NOMO-1 (cell line): ENCODE measurements around the gene EMILIN1.

ENCODE experiments used
- DNase-seq, 2 experiments: peaks; one replicate each; lab custom pipeline; 2025; ENCODE audit not compliant: unreplicated experiment in 2 of 2; lab: John Stamatoyannopoulos, UW

The EMILIN1 gene

GRCh38 chr2:27078267-27079194 is at the start of gene EMILIN1:
EMILIN1 (plus strand) TSS chr2:27078615; CDS start chr2:27079066, 451 bp downstream.
- DNase-seq = no peak

- no peak for DNase-seq
Observed at GRCh38 chr2:27029051-27029450, 49.4 kb upstream of the EMILIN1 start.

GRCh38 chr2:27032495-27033252 is 45.7 kb upstream of the EMILIN1 start, which contains the start of gene TMEM214:
TMEM214 (plus strand) TSS chr2:27032965; CDS start chr2:27033016, 51 bp downstream.
- DNase-seq = peak; percentile 57 to 85

GRCh38 chr2:27033253-27033852 is 45.1 kb upstream of the EMILIN1 start:
- no peak for DNase-seq

- no peak for DNase-seq
Observed at GRCh38 chr2:27038012-27038411, 40.4 kb upstream of the EMILIN1 start.

GRCh38 chr2:27038631-27039339 is 39.6 kb upstream of the EMILIN1 start:
- DNase-seq = no peak

GRCh38 chr2:27039426-27039825 is 39.0 kb upstream of the EMILIN1 start:
- no peak for DNase-seq

- DNase-seq = no peak
Observed at GRCh38 chr2:27039871-27040270, 38.5 kb upstream of the EMILIN1 start.

GRCh38 chr2:27040282-27040681 is 38.1 kb upstream of the EMILIN1 start:
- DNase-seq = no peak

GRCh38 chr2:27041752-27042151 is 36.7 kb upstream of the EMILIN1 start:
- DNase-seq = no peak

- DNase-seq = no peak
Observed at GRCh38 chr2:27042159-27042661, 36.2 kb upstream of the EMILIN1 start.

GRCh38 chr2:27042985-27043634 is 35.3 kb upstream of the EMILIN1 start:
- no peak for DNase-seq

- DNase-seq = peak in 1 of 2 experiments; percentile 35
Observed at GRCh38 chr2:27049422-27050280, 28.8 kb upstream of the EMILIN1 start.

GRCh38 chr2:27050281-27050995 is 28.0 kb upstream of the EMILIN1 start:
- DNase-seq = peak; percentile 86 to 91

- DNase-seq = peak; percentile 85 to 91
Observed at GRCh38 chr2:27050996-27051901, 27.2 kb upstream of the EMILIN1 start, which contains the start of gene AGBL5. AGBL5 (plus strand) TSS chr2:27051668; CDS start chr2:27052959, 1,291 bp downstream.

GRCh38 chr2:27051902-27052645 is 26.3 kb upstream of the EMILIN1 start:
- no peak for DNase-seq
